Middle frontal gyrus (tissue), 1 donor: ENCODE measurements around the gene ARHGEF39.
"Not testable (repeated sequence)": the region's sequence is repeated elsewhere in the genome, so short reads cannot be mapped to it uniquely, and the experiment has no call there.

Source experiments
- DNase-seq: peaks from one replicate; pipeline ENCODE4 v3.0.0-alpha.2; 2015; ENCODE audit warnings: low spot score; ENCODE audit errors: extremely low spot score

Gene ARHGEF39

DNA sequence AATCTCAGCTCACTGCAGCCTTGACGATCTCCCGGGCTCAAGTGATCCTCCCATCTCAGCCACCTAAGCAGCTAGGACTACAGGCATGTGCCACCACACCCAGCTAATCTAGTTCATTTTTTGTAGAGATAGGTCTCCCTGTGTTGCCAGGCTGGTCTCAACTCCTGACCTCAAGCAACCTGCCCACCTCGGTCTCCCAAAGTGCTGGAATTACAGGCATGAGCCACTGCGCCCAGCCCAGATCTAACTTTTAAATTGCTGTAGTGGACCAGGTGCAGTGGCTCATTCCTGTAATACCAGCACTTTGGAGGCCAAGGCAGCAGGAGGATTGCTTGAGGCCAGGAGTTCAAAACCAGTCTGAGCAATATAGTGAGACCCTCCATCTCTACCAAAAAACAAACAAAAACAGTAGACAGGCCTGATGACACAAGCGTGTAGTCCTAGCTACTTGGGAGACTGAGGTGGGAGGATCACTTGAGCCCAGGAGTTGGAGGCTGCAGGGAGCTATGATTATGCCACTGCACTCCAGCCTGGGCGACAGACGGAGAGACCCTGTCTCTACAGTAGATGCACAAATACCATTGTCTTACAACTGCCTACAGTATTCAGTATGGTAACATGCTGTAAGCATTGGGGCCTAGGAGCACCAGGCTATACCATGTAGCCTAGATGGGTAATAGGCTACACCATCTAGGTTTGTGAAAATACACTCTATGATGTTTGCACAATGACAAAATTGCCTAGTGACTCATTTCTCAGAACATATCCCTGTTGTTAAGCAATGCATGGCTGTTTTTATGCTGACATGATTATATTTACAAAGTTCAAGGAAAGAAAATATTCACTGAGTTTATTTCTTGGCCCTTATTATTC is 12.8 kb downstream of the ARHGEF39 start:
- no peak for DNase-seq

- no peak for DNase-seq
Measured at GRCh38 chr9:35650341-35651158, 14.4 kb downstream of the ARHGEF39 start, which contains the start of gene SIT1. Gene SIT1, minus strand, starts transcription at chr9:35650931. Its CDS starts 78 bp downstream, at chr9:35650853.

DNA sequence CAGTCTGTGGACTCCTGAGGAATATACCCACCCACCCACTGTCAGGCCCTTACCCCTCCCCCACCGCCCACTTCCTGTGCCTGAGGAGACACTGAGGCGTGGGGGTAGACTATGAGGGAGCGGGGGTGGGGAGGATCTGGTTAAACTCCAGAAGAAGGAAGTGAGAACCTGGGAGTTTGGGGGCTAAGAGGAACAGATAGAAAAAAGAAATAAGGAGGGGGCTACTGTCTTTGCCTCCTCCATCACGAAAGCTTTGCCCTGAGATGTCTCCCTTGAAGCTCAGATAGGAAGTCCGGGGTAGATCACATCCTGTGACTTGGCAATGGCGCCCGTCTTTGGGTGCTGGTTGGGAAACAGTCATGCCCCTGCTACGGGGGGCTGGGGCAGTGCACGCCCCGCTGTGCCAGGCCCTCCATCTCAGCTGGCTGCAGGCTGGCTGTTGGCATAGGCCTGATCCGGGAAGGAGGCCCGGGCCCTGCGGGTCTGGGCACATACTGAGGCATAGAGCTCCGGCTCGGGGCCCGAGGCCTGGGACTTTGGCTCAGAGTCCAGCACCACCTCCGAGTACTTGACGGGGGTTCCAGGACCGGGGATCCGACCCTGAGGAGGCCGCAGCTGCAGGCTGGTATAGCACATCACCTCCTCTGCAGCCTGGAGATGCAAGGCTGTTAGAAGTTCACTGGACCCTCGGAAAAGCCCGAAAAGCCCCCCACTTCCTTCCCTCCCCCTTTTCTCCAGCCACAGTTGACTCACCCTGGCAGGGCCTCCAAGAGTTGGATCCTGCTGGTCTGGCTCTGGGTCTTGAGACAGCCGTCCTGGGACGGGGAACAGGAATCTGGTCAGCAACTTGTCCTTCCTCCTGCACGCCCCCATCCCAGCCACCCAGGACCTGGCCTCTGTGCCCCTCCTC is 15.3 kb downstream of the ARHGEF39 start:
- no peak for DNase-seq

DNA sequence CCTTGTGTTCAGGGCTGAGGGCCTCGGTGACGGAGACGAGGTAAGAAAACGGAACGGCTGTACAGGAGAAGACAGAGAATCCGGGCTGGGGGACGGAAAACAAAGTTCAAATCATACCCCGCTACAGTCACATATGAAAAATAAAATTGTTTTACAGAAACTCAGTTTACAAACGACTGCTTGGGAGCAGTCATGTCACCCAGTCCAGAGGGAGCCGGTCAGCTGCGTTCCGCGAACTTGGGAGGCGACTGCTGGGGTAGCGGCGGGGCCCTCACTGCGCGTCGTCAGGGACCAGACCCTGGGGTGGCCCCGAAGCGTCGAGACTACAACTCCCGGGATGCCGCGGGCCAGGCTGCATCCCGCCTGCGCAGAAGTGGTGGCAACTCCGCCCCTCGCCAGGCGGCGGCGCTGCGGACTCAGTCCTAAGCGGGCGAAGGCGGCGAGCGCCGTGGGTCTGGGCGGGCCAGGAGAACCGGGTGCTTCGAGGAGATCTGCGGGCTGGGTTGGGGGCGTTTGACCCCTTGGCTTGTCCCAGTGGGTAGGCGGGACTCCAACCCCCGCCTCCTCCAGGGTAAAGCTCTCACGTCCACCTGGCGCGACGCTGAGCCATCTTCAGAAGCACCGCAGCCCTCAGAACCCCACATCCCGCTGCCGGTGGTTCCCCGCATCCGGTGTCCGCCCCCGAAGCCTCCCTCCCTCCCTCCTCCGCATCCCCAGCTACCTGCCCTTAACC is 18.3 kb downstream of the ARHGEF39 start:
- peak; percentile 89 for DNase-seq

DNA sequence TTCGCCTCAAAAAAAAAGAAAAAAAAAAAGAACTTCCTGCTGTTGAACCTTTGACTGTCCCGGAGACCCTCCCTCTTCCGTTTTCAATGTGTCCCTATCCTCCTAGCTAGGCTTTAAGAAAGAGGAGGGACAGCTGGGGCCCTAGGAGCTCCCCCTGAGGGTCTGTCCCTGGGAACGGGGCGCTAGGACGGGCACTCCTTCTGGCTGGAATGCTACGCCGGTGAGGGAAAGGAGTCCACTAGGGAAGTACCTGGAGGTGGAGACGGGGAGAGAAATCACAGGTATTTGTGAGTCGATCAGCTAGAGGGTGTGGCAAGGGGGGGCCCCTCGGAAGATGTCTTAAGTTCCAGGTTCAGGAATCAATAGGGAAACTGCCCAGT is 18.9 kb downstream of the ARHGEF39 start:
- no peak for DNase-seq

DNA sequence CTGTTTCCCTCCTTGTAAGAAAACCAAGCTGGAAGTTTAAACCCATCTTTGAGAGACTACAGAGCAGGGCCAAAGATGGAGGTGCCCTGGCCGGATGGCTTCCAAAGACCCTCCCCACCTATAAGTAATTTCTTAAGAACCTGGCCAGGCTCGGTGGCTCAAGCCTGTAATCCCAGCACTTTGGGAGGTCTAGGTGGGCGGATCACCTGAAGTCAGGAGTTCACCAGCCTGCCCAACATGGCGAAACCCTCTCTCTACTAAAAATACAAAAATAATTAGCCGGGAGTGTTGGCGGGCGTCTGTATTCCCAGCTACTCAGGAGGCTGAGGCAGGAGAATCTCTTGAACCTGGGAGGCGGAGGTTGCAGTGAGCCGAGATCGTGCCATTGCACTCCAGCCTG is 19.3 kb downstream of the ARHGEF39 start:
- DNase-seq = not testable (repeated sequence)

- no peak for DNase-seq
Measured at GRCh38 chr9:35643046-35643445, 21.9 kb downstream of the ARHGEF39 start.

DNA sequence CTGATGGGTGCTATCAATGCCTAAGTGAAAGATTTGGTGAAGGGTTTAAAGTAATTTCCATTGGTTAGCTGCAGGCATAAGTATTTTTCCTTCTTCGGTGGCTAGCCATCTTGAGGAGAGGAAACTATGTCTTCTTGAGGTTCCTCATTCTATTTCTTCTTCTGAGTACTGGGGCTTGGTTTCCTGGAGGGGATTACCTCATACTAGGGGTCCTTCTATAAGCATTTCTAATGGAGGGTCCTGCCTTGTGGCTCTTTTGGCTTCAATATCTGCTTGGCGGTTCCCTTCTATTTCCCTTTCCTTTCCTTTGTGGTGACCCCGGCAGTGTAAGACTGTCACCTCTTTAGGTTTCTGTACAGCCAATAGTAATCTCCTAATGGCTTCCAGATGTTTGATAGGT is 23.5 kb downstream of the ARHGEF39 start:
- DNase-seq = not testable (repeated sequence)

- DNase-seq = not testable (repeated sequence)
Measured at GRCh38 chr9:35640431-35640830, 24.6 kb downstream of the ARHGEF39 start.

DNA sequence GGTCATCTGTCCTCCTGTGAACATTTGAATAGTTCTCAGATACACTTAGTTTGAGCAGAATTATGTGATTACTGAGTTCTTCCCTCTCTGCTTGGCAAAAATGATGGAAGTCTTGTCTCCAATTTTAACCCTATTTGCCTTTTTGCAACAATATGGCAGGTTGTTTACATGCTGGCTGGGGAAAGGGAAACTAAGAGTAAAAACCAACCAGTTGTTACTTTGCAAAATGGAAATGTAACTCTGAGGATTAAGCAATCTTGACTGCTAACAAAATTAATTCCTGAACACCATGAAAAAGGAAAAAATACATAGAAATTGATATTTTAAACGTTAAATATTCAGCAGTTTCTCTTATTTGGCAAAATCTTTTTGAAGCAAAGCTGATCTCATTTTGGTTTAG is 25.4 kb downstream of the ARHGEF39 start:
- DNase-seq = no peak

DNA sequence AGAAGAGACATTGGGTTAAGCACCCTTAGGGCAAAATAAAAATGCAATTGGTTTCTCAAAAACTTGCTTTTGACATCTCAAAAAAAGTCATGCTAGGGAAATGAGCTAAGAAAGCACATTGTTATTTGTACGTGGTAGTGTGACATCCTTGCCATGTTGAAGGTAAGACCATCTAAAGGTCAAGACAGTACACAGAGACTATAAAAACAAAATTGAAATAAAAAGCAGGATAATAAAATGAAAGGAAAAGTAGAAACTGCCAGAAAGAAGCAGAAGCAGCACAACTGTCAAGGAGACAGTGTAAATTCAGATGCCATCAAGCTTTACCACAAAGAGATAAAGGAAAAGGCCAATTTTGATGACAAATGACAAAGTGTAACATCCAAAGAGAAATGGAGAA is 25.8 kb downstream of the ARHGEF39 start:
- not testable (repeated sequence) for DNase-seq

- not testable (repeated sequence) for DNase-seq
Measured at GRCh38 chr9:35638751-35639150, 26.2 kb downstream of the ARHGEF39 start.

DNA sequence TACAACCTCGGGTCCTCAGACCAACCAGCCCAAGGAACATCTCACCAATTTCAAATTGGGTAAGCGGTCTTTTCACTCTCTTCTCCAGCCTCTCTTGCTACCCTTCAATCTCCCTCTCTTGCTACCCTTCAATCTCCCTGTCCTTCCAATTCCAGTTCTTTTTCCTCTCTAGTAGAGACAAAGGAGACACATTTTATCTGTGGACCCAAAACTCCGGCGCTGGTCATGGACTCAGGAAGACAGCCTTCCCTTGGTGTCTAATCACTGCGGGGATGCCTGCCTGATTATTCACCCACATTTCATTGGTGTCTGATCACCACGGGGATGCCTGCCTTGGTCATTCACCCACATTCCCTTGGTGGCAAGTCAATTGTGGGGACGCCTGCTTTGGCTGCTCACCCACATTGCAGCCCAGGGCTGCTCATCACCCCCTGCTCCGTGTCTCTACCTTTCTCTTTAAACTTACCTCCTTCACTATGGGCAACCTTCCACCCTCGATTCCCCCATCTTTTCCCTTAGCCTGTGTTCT is 27.5 kb downstream of the ARHGEF39 start:
- DNase-seq = not testable (repeated sequence)

DNA sequence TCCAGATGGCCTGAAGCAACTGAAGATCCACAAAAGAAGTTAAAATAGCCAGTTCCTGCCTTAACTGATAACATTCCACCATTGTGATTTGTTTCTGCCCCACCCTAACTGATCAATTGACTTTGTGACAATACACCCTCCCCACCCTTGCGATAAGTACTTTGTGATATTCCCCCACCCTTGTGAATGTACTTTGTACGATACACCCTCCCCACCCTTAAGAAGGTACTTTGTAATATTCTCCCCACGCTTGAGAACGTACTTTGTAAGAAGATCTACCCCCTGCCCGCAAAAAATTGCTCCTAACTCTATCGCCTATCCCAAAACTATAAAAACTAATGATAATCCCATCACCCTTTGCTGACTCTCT is 28.1 kb downstream of the ARHGEF39 start:
- DNase-seq = not testable (repeated sequence)

DNA sequence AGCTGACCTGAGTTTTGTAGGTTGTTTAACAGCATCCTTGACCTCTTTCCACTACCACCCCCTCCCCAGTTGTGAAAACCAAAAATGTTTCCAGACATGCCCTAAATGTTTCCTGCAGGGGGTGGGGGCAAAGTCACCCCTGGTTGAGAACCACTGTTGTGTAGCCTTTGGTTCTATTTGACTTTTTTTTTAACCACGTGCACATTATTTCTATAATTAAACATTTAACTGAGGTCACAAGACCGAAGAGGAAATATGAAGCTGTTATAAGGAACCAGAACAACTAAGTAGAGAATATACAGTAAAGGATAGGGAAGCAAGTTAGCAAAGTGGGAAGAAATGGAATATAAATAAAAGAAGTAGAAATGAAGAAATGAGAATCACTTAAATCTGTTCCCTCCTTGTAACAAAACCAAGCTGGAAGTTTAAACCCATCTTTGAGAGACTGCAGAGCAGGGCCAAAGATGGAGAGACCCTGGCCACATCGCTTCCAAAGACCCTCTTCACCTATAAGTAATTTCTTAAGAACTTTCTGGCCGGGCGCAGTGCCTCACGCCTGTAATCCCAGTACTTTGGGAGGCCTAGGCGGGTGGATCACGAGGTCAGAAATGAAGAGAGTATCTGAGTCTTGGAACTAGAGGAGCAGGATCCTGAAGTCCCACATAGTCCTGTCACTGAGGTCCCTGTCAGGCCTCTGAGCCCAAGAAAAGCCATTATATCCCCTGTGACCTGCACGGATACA is 28.7 kb downstream of the ARHGEF39 start:
- no peak for DNase-seq

DNA sequence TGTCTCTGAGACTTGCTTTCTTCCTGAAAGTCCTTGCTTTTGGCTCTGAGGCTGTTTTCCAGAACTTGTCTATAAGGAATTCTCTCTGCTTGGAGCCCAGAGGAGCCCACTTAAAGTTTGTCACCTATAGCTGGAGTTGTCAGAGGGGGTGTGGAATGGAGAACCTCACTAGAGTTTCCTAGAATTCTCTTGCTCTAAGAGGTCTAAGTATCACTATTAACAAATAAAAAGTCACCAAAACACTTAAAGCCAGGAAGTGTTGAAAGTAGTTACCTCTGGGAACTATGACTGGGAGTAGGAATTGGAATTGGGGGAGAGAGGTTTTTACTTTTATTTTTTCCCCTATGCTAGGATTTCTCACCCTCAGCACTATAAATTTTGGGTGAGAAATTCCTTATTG is 29.3 kb downstream of the ARHGEF39 start:
- no peak for DNase-seq

GRCh38 chr9:35629597-35629996 is 35.4 kb downstream of the ARHGEF39 start:
- no peak for DNase-seq

DNA sequence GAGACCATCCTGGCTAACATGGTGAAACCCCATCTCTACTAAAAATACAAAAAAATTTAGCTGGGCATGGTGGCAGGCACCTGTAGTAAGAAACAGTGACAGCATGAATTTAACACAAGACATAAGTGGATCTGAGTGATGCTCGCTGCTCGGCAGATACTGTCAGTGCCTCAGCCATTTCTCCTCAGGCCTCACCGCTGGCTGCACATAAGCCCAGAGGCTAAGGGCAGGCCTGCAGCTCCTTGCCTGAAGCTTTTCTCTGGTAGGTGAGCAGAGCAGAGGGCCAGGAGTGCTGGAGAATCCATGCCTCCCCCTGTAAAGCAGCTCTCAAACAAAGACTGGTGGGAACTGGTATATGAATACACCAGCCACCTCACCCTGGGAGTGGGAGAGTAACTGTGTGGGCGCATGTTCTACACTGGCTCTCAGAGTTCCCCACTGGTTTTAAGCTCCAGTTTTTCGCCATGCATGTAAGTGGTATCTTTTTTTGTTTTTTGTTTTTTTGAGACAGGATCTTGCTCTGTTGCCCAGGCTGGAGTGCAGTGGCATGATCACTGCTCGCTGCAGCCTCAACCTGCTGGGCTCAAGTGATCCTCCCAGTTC is 36.5 kb downstream of the ARHGEF39 start:
- no peak for DNase-seq

DNA sequence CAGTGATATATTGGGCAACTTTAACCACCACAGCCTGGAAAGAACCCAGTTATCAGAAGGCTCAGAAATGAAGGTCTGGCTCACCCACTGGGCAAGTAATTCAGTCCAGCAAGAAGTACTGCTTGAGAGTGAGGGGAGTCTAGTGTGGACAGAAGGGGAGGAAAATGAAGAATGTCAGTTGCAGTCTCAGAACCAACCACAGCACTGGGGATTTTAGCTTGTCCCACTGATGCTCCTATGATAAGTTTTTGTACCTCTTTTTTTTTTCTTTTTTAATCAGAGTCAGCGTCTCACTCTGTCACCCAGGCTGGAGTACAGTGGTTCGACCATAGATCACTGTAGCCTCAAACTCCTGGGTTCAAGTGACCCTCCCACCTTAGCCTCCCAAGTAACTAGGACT is 37.4 kb downstream of the ARHGEF39 start:
- DNase-seq = no peak
